B cell (primary cell): ENCODE results near the gene ACCS. TPM values are rescaled to one million over a fixed set of nuclear protein-coding genes. Genes with fewer than 3 reads are reported as not detected.
A peak's percentile ranks its signal among the peaks of the same experiment; 100 is the strongest.

Source experiments
- ATAC-seq: fragments of 200-7000 bp; cut with Tn5 transposase; one replicate; pipeline ENCODE4 v1.10.0; 2021; ENCODE audit warnings: low read depth, mild to moderate bottlenecking, moderate number of reproducible peaks, moderate library complexity
- CTCF ChIA-PET: fragments of 350-600 bp; sonication (Branson Sonifier 250); formaldehyde crosslinking; loops from one replicate; lab custom pipeline; 2021; ENCODE audit warnings: antibody characterized with exemption, inconsistent platforms; lab: Charles Lee
- POLR2A ChIA-PET: fragments of 350-600 bp; sonication (Branson Sonifier 250); formaldehyde crosslinking; loops from one replicate; lab custom pipeline; 2021; ENCODE audit warnings: antibody characterized with exemption; lab: Charles Lee
- DNase-seq: peaks from one replicate; pipeline ENCODE4 v3.0.0; 2013
- H2AFZ ChIP-seq: 2 replicates; pipeline ENCODE4 v1.6.1; 2012; ENCODE audit warnings: mild to moderate bottlenecking, low read depth, low read length; ENCODE audit not compliant: insufficient read depth, poor library complexity, severe bottlenecking
- H3K27ac ChIP-seq, 2 donors: 1 replicate in 1 of 2; 2 replicates in 1 of 2; pipeline ENCODE4 v1.5.1; 2012 to 2013; ENCODE audit warnings: low read length in 2 of 2, mild to moderate bottlenecking in 2 of 2, moderate library complexity in 1 of 2
- H3K27me3 ChIP-seq, 4 experiments: fragments of 200-600 bp in 1 of 4; sonication (generic) in 1 of 4; replicated peaks in 1 of 4; 1 replicate in 2 of 4; 2 replicates in 2 of 4; pipeline versions ENCODE4 v1.6.1 to v1.7.0; 2013 to 2016; ENCODE audit warnings: low read length in 3 of 4, mild to moderate bottlenecking in 2 of 4, mixed read lengths in 1 of 4, moderate library complexity in 1 of 4; ENCODE audit not compliant: insufficient read depth in 4 of 4, control insufficient read depth in 3 of 4; ENCODE audit errors: control extremely low read depth in 1 of 4
- H3K36me3 ChIP-seq, 2 experiments: replicated peaks in 1 of 2; 1 replicate in 1 of 2; 2 replicates in 1 of 2; pipeline versions ENCODE4 v1.6.1 to v1.7.1; 2013; ENCODE audit warnings: low read length in 1 of 2; ENCODE audit not compliant: insufficient read depth in 2 of 2, control insufficient read depth in 1 of 2; ENCODE audit errors: control extremely low read depth in 1 of 2, extremely low read depth in 1 of 2
- H3K4me1 ChIP-seq, 2 donors: fragments of 200-600 bp in 1 of 2; sonication (generic) in 1 of 2; 1 replicate in 1 of 2; 2 replicates in 1 of 2; pipeline versions ENCODE4 v1.5.1 to v1.6.1; 2013 to 2017; ENCODE audit warnings: low read length in 2 of 2; ENCODE audit not compliant: control insufficient read depth in 2 of 2, insufficient read depth in 2 of 2
- H3K4me2 ChIP-seq: replicated peaks from 2 replicates; pipeline ENCODE3; 2012; ENCODE audit warnings: mild to moderate bottlenecking, low read depth, low read length; ENCODE audit not compliant: poor library complexity, severe bottlenecking
- H3K4me3 ChIP-seq, 5 experiments: fragments of 200-600 bp in 1 of 5; sonication (generic) in 1 of 5; 1 replicate in 3 of 5; 2 replicates in 2 of 5; pipeline versions ENCODE4 v1.5.1 to v1.7.0; 2011 to 2016; ENCODE audit warnings: low read length in 4 of 5, mild to moderate bottlenecking in 4 of 5, low read depth in 2 of 5, control low read depth in 1 of 5, moderate library complexity in 1 of 5; ENCODE audit not compliant: insufficient read depth in 1 of 5; ENCODE audit errors: control extremely low read depth in 1 of 5, extremely low read depth in 1 of 5
- H3K79me2 ChIP-seq: fragments of 200-600 bp; sonication (generic); one replicate; pipeline ENCODE4 v1.6.0; 2016; ENCODE audit warnings: low read length; ENCODE audit not compliant: control insufficient read depth, insufficient read depth
- H3K9ac ChIP-seq: fragments of 200-600 bp; sonication (generic); 2 replicates; pipeline ENCODE4 v1.6.1; 2017; ENCODE audit warnings: mild to moderate bottlenecking, low read length, moderate library complexity
- H3K9me3 ChIP-seq, 3 donors: one replicate each; pipeline versions ENCODE4 v1.6.1 to v1.7.1; 2013; ENCODE audit warnings: low read length in 2 of 3; ENCODE audit not compliant: control insufficient read depth in 2 of 3, insufficient read depth in 1 of 3; ENCODE audit errors: control extremely low read depth in 1 of 3
- H4K20me1 ChIP-seq: 2 replicates; pipeline ENCODE4 v1.6.0; 2012; ENCODE audit warnings: mild to moderate bottlenecking, low read length; ENCODE audit not compliant: insufficient read depth, control insufficient read depth, poor library complexity, severe bottlenecking
- H3K27ac Mint-ChIP-seq: one replicate; pipeline ENCODE4 v1.8.0; 2021; ENCODE audit warnings: mixed read lengths
- H3K27me3 Mint-ChIP-seq: one replicate; pipeline ENCODE4 v1.8.0; 2021; ENCODE audit warnings: mixed read lengths
- H3K4me1 Mint-ChIP-seq: one replicate; pipeline ENCODE4 v1.8.0; 2021; ENCODE audit warnings: mixed read lengths
- H3K4me3 Mint-ChIP-seq: one replicate; pipeline ENCODE4 v1.8.0; 2021; ENCODE audit warnings: mixed read lengths
- H3K9me3 Mint-ChIP-seq: one replicate; pipeline ENCODE4 v1.8.0; 2022; ENCODE audit warnings: mixed read lengths; ENCODE audit not compliant: insufficient read depth
- CTCF ChIP-seq: fragments of 200-600 bp; IDR thresholded peaks from one replicate; pipeline ENCODE4 v1.8.0; 2022; ENCODE audit warnings: antibody characterized with exemption, mild to moderate bottlenecking
- EZH2 ChIP-seq: IDR thresholded peaks from 2 replicates; pipeline ENCODE4 v1.6.1; 2012; ENCODE audit warnings: borderline replicate concordance, low read depth, mild to moderate bottlenecking, moderate library complexity, low read length; ENCODE audit not compliant: insufficient read depth, poor library complexity, severe bottlenecking
- WGBS: methylation state at CpG from one replicate; pipeline ENCODE4 v1.1.5; 2013; ENCODE audit warnings: missing lambda C conversion rate; ENCODE audit not compliant: insufficient coverage; 5-methylcytosine and 5-hydroxymethylcytosine counted together
- intact Hi-C: fragments of 100-400 bp; cut with micrococcal nuclease; formaldehyde crosslinking; loops from one replicate; pipeline ENCODE4 v1.10.0; 2022
- polyA minus RNA-seq: library from RNA; depleted of rRNA, polyadenylated mRNA; stranded (reverse); fragments of >200 nt; gene quantifications from 2 replicates; pipeline ENCODE4 v1.2.3, GENCODE V29; 2012
- polyA plus RNA-seq: library from polyadenylated mRNA; depleted of rRNA; stranded (reverse); fragments of >200 nt; gene quantifications from 2 replicates; pipeline ENCODE4 v1.2.3, GENCODE V29; 2012
- total RNA-seq, 2 donors: library from RNA; stranded (reverse); fragments of 120-200 nt in 1 of 2; gene quantifications; 1 replicate in 1 of 2; 2 replicates in 1 of 2; pipeline versions ENCODE4 v1.2.3 to v1.2.4, GENCODE V29; 2013 to 2022

ACCS gene
- 56.2 and 59.5 TPM in 2 replicates for total RNA-seq
- 22.8 TPM for total RNA-seq (2013)
- polyA plus RNA-seq, result 58.5 and 63.2 TPM in 2 replicates
- 12.6 and 16.7 TPM in 2 replicates for polyA minus RNA-seq

GRCh38 chr11:44065841-44066731, at the start of gene ACCS:
Gene ACCS (plus strand): TSS chr11:44066270. CDS start chr11:44067628, 1,358 bp downstream.
- Histone ChIP-seq H2AFZ (peak within 1 kb of the TSS; percentile 93), H4K20me1 (no peaks in the 10 kb centered on the region), H3K79me2 (no peaks in the 10 kb centered on the region), H3K4me3 (peak within 1 kb of the TSS; percentile 32 to 85 (median 81)), H3K36me3 (no peaks in the 10 kb centered on the region), H3K9me3 (no peaks in the 10 kb centered on the region), H3K9ac (peak within 1 kb of the TSS; percentile 85), H3K27me3 (no peaks in the 10 kb centered on the region), H3K27ac (peak within 1 kb of the TSS; percentile 71 to 77), H3K4me1 (peaks cover 6 to 18% of the 10 kb centered on the region in 2 donors), H3K4me2 (peak within 1 kb of the TSS; percentile 91)
- peak within 1 kb of the TSS; percentile 97 for H3K4me3 Mint-ChIP-seq
- intact Hi-C loops, result loop anchor here (1.0 to 10.0 kb wide), 5 partner anchors 28 to 1289 kb away; partner anchors contain the start of genes API5, HSD17B12 and TTC17
- H3K9me3 Mint-ChIP-seq, result no peaks in the 10 kb centered on the region
- peak; percentile 94 for DNase-seq
- peaks cover 22% of the 10 kb centered on the region for H3K4me1 Mint-ChIP-seq
- POLR2A ChIA-PET, result interaction anchor here (0.6 kb wide), 1 partner anchor 28 kb away, joined by 3 read pairs; no protein-coding TSS in a partner anchor
- H3K27me3 Mint-ChIP-seq, result no peaks in the 10 kb centered on the region
- CTCF ChIA-PET, result interaction anchor here (1.0 to 4.0 kb wide), 3 partner anchors 12 to 28 kb away, joined by 3 to 31 read pairs (median 6); partner anchors contain the start of gene EXT2
- WGBS, result 2% methylated on average over 69 of the region's 70 CpGs
- peak within 1 kb of the TSS; percentile 91 for H3K27ac Mint-ChIP-seq
- TF ChIP-seq CTCF (peak; percentile 87), EZH2 (no peak)
- peak; percentile 96 for ATAC-seq
